Measurements from ENCODE around the gene NDUFA7.
"Not testable (repeated sequence)": the region's sequence is repeated elsewhere in the genome, so short reads cannot be mapped to it uniquely, and the experiment has no call there.

NDUFA7 gene

DNA sequence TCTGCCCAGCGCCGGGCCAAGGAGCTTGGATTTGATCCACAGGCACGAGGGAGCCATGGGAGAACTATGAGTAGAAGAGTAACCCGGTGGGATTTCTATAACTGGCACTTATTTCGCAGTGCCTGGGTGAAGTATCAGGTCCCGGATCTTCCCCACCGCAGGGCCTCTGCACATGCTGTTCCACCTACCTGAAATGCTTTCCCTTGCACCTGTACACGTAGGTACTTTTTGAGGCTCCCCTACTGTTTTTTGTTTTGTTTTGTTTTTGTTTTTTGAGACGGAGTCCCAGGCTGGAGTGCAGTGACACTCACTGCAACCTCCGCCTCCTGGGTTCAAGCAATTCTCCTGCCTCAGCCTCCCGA, 22.3 kb upstream of the NDUFA7 start:
- Histone ChIP-seq H3K36me3 (ENCODE audit: low read depth) (no peaks in the 10 kb centered on the region), H3K4me1 (ENCODE audit: insufficient read depth, poor library complexity, severe bottlenecking) (no peaks in the 10 kb centered on the region), H3K27me3 (ENCODE audit: insufficient read depth, poor library complexity, severe bottlenecking) (no peaks in the 10 kb centered on the region), H3K4me3 (ENCODE audit: severe bottlenecking) (peak overlapping the region; percentile 41), H3K27ac (ENCODE audit: poor library complexity, severe bottlenecking) (no peak overlapping the region), H3K9me3 (ENCODE audit: severe bottlenecking) (no peaks in the 10 kb centered on the region)
- DNase-seq (ENCODE audit: low spot score), result no peak
- TF ChIP-seq, protein P1, sequence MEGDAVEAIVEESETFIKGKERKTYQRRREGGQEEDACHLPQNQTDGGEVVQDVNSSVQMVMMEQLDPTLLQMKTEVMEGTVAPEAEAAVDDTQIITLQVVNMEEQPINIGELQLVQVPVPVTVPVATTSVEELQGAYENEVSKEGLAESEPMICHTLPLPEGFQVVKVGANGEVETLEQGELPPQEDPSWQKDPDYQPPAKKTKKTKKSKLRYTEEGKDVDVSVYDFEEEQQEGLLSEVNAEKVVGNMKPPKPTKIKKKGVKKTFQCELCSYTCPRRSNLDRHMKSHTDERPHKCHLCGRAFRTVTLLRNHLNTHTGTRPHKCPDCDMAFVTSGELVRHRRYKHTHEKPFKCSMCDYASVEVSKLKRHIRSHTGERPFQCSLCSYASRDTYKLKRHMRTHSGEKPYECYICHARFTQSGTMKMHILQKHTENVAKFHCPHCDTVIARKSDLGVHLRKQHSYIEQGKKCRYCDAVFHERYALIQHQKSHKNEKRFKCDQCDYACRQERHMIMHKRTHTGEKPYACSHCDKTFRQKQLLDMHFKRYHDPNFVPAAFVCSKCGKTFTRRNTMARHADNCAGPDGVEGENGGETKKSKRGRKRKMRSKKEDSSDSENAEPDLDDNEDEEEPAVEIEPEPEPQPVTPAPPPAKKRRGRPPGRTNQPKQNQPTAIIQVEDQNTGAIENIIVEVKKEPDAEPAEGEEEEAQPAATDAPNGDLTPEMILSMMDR (IDR thresholded peaks at IDR 0.05; ENCODE audit: poor library complexity, severe bottlenecking), result no peak
- peak; percentile 18; the same call in 1 of the 3 replicates for ATAC-seq (ENCODE audit: low read depth)

DNA sequence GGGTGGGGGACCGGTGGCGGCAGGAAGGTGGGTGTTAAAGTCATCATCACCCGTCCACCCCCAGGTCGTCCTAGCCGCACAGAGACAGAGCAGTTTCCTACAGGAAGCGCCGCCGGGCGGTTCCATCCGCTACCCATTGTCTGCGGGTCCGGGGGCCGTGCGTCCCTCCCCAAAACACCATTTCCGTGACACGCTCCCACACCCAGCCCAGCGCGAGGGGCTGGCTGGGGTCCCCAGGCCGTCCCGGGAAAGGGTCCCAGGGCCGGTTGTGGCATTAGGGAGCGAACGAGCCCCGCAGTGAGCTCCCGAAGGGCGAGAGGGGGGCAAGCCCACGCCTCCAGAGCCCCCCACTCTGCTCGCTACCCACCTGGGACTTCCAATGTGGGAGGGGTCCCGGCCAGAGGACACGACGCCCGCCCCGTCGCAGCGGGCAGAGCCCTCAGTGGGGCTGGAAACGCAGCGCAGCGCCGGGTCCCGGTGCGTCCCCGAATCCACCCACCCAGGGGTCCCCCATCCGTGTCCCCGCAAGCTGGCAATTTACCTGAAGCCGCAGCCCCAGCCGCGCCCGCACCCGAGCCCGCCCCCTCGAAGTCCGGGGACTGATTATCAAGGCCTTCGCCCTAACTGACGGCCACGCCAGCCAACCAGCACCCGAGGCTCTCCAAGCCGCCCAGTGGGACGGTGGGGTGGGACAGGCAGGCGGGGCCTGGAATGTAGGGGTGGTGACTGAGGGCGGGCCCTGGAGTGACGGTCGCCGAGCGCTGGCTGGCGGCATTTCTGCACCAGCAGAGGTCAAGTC, 21.7 kb upstream of the NDUFA7 start, which contains the start of gene KANK3:
Gene KANK3 (minus strand): TSS at position 579 of the 799 bp plus-strand sequence. CDS start 5,434 bp downstream, outside the sequence.
- H3K27me3 ChIP-seq (ENCODE audit: insufficient read depth, poor library complexity, severe bottlenecking), result no peaks in the 10 kb centered on the region
- TF ChIP-seq, protein P1 (IDR thresholded peaks at IDR 0.05; ENCODE audit: poor library complexity, severe bottlenecking), result no peak
- no peaks in the 10 kb centered on the region for H3K4me1 ChIP-seq (ENCODE audit: insufficient read depth, poor library complexity, severe bottlenecking)
- no peaks in the 10 kb centered on the region for H3K9me3 ChIP-seq (ENCODE audit: severe bottlenecking)
- ATAC-seq (ENCODE audit: low read depth) (peak; percentile 99), DNase-seq (ENCODE audit: low spot score) (peak; percentile 95)
- H3K4me3 ChIP-seq (ENCODE audit: severe bottlenecking), result peak within 1 kb of the TSS; percentile 41
- no peaks in the 10 kb centered on the region for H3K36me3 ChIP-seq (ENCODE audit: low read depth)
- no peak within 1 kb of the TSS for H3K27ac ChIP-seq (ENCODE audit: poor library complexity, severe bottlenecking)

DNA sequence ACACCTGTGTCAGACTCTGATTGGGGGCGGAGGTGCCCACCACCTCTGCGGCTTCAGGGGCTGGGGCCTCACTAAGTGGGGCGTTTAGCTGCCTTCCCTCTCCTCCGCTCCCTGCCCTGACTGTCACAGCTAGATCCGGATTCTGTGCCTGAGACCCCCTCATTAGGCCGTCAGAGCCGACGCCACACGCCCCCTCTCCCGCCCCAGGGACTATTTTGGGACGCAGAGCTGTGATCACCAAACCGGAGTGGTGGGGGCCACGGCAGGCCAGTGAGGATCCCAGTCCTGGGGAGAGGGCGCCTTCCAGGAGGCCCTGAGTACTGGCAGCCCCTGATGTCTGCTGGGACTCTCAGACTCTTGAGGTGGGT, 21.1 kb upstream of the NDUFA7 start:
- H3K4me1 ChIP-seq (ENCODE audit: insufficient read depth, poor library complexity, severe bottlenecking), result no peaks in the 10 kb centered on the region
- DNase-seq (ENCODE audit: low spot score) (no peak), ATAC-seq (ENCODE audit: low read depth) (no peak)
- H3K36me3 ChIP-seq (ENCODE audit: low read depth), result no peaks in the 10 kb centered on the region
- TF ChIP-seq, protein P1 (IDR thresholded peaks at IDR 0.05; ENCODE audit: poor library complexity, severe bottlenecking), result no peak
- H3K27ac ChIP-seq (ENCODE audit: poor library complexity, severe bottlenecking), result no peak overlapping the region
- H3K27me3 ChIP-seq (ENCODE audit: insufficient read depth, poor library complexity, severe bottlenecking), result no peaks in the 10 kb centered on the region
- H3K9me3 ChIP-seq (ENCODE audit: severe bottlenecking), result no peaks in the 10 kb centered on the region
- H3K4me3 ChIP-seq (ENCODE audit: severe bottlenecking), result no peak overlapping the region

DNA sequence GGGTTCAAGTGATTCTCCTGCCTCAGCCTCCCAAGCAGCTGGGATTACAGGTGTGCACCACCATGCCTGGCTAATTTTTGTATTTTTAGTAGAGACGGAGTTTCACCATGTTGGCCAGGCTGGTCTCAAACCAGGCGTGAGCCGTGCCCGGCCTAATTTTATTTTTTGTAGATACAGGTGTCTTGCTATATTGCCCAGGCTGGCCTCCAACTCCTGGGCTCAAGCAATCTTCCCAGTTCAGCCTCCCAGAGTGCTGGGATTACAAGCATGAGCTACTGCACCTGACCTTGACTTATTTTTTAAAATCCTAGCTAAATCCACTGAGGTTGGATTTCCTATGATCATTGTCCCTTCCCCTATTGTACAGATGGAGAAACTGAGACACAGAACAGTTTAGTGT, 20.3 kb upstream of the NDUFA7 start:
- H3K4me3 ChIP-seq (ENCODE audit: severe bottlenecking); H3K27ac ChIP-seq (ENCODE audit: poor library complexity, severe bottlenecking); H3K9me3 ChIP-seq (ENCODE audit: severe bottlenecking); ATAC-seq (ENCODE audit: low read depth); DNase-seq (ENCODE audit: low spot score); H3K36me3 ChIP-seq (ENCODE audit: low read depth); H3K27me3 ChIP-seq (ENCODE audit: insufficient read depth, poor library complexity, severe bottlenecking); H3K4me1 ChIP-seq (ENCODE audit: insufficient read depth, poor library complexity, severe bottlenecking): not testable (repeated sequence)

DNA sequence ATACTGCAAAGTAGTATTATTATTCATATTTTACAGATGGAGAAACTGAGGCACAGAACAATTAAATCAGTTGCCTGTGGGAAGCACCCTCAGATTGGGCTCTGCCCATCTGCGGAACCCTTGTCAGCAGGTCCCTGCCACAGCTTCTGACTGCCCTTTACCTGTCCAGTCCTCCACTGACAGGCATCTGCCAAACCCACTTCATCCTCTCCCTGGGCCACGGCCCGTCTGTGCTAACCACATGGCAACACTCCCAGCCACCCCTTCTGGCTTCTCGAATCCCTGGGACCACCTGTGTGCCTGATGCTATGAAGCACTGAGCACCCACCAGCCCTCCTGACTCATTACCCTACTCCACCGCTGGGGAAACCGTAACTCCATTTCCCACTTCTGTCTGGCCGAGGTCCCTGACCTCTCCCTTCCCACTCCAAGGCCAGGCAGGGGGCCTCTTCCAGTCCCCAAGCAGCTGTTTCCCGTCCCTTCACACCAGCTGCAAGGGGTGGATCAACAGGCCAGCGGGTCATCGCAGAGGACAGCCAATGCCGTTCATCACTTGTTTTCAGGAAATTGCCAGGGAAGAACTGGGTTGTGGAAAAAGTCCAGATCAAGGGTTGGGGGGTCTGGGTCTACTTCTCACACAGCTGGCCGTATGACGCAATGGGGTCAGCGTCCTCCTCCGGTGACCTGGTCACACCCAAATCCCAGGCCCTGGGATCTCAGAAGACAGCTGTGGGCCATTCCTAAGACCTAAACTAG, 19.3 kb upstream of the NDUFA7 start:
- DNase-seq (ENCODE audit: low spot score) (no peak), ATAC-seq (ENCODE audit: low read depth) (no peak)
- no peaks in the 10 kb centered on the region for H3K36me3 ChIP-seq (ENCODE audit: low read depth)
- H3K4me3 ChIP-seq (ENCODE audit: severe bottlenecking), result no peak overlapping the region
- H3K27ac ChIP-seq (ENCODE audit: poor library complexity, severe bottlenecking), result no peak overlapping the region
- TF ChIP-seq, protein P1 (IDR thresholded peaks at IDR 0.05; ENCODE audit: poor library complexity, severe bottlenecking), result no peak
- no peaks in the 10 kb centered on the region for H3K27me3 ChIP-seq (ENCODE audit: insufficient read depth, poor library complexity, severe bottlenecking)
- H3K4me1 ChIP-seq (ENCODE audit: insufficient read depth, poor library complexity, severe bottlenecking), result no peaks in the 10 kb centered on the region
- no peaks in the 10 kb centered on the region for H3K9me3 ChIP-seq (ENCODE audit: severe bottlenecking)

All from RWPE2 (cell line).